Activated T-helper 1 cell treated with anti-CD3 and anti-CD28 coated beads, Interleukin-2, amount 50 U/mL, for 16 hours (primary cell): ENCODE measurements around the gene RASSF1.
"Not testable (repeated sequence)": the region's sequence is repeated elsewhere in the genome, so short reads cannot be mapped to it uniquely, and the experiment has no call there.

Experiments
- DNase-seq, 2 donors: peaks; one replicate each; pipeline ENCODE4 v3.0.0-alpha.2; 2020; ENCODE audit warnings: low read depth in 1 of 2, low spot score in 1 of 2

The RASSF1 gene

DNA sequence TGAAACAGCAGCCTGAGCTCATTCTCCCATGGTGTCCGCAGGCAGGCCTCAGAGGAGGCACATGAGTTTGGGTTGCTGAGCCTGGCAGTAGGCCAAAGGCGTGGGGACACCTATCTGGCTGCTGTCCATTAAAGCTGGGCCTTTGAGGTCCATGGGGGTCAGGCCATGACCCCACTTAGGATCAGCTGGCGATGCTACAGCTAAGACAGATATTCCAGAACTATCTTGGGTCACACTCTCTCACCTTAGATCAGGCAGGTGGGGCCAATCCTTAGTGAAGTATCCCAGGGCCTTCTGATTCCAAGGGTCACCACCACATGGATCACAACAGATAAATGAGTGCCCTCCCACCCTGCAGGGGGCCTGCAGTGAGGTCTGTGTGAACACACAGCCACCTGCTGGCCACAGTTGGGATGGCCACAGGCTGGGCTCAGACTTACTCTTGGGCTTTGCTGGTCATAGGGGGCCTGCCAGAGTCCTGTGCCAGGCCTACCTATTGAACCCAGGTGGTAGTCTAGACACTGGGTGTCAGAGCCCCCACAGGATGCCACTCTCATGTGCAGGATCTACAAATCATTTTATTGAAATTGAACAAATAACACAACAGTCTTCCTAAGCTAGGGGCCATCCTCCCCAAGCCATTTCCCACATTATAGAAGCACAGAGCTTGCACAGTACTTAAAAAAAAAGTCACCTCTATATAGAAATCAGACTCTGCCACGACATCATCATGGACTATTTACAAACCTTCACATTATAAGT lies 16.1 kb downstream of the RASSF1 start:
- peak in 1 of 2 donors; percentile 32 for DNase-seq

GRCh38 chr3:50323614-50324199 lies 16.9 kb downstream of the RASSF1 start:
- no peak for DNase-seq

- DNase-seq, result no peak
Observed at GRCh38 chr3:50323092-50323600, 17.5 kb downstream of the RASSF1 start.

GRCh38 chr3:50322386-50323091 lies 18.1 kb downstream of the RASSF1 start, which contains the start of gene HYAL2:
Gene HYAL2 (minus strand): TSS chr3:50322745. CDS start chr3:50320489, 2,256 bp downstream.
- DNase-seq, result no peak

DNA sequence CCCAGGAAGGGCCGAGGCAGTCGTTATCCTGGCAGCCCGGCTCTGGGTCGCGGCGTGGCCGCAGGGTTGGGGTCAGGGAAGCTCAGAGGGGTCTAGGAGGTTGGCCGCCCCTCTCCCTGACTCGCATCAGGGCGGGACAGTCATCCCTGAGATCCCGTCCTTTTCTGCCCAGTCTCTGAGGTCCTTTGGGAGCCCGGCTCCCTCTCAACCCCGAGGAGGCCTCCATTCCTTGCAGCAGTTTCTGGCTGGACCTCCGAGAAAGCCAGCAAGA lies 18.6 kb downstream of the RASSF1 start:
- no peak for DNase-seq

DNA sequence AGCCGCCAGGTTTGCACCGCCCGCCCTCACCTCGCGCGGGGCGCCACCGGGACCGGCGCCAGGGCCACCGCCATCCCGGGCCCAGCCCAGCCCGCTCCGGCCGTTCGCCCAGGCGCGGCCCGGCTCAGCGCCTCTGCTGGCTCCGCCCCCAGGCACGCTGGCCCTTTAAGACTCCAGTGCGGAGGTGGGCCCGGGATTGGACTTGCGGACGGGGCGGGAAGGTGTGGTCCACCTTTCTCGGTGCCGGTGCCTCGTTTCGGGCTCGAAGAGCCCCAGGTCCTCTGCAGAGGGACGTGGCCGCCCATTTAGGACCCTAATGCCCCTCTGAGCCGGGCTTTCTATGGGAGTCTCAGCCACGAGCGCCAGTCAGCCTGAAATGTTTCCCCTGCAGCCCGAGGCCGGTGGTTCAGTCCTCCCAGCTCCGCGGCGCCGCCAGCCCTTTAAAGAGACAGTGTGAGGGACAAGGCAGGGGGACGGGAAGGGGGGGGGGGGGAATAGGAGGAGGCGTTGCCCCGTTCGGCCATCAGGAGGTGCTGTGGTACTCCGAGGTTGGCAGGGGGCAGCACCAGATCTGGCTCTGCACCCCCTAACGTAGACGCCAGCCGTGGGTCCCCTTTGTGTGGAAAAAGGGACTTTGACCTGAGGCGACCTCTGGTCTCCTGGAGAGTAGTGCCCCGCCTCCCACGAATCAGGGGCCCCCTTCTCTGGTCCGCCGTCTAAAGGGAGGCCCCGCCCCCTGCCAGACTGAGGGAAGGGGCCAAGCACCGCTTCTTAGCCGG lies 19.1 kb downstream of the RASSF1 start:
- peak; percentile 59 to 71 for DNase-seq

- DNase-seq, result peak in 1 of 2 donors; percentile 47
Observed at GRCh38 chr3:50320853-50321335, 19.7 kb downstream of the RASSF1 start.

DNA sequence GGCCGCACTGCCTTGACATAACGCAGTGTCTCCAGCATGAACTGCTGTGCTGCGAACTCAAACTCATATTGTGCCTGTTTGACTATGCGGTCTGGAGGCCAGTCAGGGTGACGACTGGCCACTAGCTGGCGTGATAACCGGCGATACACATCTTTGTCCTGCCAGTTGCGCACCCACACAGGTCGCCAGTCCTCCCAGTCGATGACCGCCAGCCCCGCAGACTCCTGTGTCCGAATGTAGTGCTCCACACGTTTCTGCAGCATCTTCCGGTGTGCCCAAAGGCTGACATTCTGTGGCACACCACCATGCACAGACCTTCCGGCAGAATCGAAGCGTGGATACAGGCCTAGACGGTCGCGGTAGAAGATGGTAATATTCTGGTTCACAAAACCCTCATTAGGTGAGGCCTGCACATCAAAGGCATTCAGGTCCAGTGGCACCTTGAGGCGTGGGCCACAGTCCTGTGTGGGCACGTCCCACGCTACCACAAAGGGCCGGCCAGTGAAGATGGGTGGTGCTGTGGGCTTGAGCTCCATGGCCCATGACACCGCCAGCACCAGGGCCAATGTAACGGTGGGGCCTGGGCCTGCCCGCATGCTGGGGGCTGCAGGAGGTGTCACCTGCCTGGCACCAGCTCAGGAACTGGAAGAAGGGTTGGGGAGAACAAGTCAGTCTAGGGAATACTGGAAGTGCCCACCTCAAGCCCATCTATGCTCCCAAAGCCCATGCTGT lies 20.6 kb downstream of the RASSF1 start:
- DNase-seq, result no peak

DNA sequence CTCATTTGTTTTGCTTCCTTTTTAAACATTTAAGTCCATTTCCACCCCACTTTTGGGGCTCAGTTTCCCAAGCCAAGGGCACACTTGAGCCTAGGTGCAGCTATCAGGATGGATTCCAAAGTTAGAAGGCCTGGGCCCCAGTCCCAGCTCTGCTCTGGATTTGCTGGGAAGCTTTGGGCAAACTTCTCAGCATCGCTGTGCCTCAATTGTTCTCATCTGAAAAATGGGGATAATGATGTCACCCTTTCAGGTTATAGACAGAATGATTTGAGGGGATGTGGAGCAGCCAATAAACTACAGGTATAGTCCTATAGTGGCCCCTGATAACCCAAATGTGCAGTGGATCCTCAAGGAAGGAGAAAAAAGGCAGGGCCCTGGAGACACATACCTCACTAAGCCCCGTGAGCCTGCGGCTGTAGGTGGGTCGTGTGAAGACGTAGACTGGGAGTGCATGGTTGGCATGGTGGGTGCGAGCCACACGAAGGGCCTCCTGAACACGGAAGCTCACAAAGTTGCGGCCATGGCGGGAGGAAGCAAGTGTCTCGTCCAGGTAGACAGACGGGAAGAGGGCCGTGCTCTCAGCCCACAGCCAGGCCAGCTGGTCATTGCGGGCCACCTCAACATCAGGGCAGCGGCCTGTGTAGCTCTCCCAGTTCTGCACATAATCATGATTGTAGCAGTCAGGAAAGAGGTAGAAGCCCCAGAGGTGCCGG lies 21.3 kb downstream of the RASSF1 start:
- no peak for DNase-seq

DNA sequence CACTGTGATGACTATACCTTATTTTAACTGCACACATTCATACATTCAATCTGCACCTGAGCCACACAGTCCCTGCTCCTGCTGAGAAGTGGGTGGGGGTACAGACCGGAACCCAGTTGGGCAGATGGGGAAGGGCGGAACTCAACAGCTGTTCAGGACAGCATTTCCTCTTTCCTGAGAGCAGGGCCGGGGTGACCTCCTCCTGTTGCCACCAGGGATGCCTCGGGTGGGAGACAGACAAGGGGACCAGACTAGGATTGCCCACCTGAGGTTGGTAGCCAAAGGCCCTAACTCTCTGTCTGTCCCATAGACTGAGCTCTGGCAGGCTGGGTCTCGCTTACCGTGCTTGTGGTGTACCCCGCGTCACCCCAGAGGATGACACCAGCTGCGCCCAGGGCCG lies 22.0 kb downstream of the RASSF1 start:
- DNase-seq, result no peak

GRCh38 chr3:50318163-50318562 lies 22.5 kb downstream of the RASSF1 start:
- DNase-seq, result no peak

- DNase-seq, result no peak
Observed at GRCh38 chr3:50317300-50317699, 23.3 kb downstream of the RASSF1 start.

GRCh38 chr3:50316657-50317242 lies 23.9 kb downstream of the RASSF1 start:
- peak; percentile 57 for DNase-seq

DNA sequence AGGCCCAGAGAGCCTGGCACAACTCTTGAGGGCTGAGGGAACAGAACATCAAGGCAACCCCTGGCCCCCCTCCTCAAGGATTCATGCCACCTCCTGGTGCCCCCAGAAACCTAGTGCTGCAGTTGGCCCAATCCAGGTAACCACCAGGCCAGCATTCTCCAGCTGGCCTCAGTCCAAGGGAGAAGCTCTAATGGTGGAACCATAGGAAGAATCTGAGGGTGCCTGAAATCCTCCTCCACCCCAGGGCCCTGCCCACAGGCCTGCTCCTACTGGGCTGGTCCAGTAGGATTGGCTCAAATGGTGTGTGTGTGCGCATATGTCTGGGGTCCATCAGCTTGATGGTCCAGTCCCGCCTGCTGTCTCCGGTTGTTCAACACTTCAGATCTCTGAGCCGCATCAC lies 25.8 kb downstream of the RASSF1 start:
- DNase-seq, result no peak

DNA sequence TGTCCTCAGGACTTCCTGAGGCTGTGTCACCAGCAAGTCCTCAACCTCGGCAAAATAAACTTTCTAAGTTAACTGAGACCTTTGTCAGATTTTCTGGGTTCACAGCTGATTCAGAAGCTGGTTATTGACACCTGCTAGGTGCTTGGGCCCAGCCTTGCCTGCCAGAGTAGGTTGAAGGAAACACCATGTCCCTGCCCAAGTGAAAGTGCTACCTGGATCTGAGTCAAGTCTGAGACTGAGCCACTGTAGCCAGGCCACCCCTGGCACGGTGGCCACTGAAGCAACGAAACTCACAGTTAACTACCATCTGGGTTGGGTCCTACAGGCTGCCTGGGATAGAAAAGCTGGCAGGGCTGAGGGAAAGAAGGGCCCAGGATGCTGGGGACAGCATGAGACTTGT lies 26.3 kb downstream of the RASSF1 start:
- DNase-seq, result no peak

DNA sequence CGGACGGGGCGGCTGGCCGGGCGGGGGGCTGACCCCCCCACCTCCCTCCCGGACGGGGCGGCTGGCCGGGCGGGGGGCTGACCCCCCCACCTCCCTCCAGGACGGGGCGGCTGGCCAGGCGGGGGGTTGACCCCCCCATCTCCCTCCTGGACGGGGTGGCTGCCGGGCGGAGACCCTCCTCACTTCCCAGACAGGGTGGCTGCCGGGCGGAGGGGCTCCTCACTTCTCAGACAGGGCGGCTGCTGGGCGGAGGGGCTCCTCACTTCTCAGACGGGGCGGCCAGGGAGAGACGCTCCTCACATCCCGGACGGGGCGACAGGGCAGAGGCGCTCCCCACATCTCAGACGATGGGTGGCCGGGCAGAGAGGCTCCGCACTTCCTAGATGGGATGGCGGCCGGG lies 28.6 kb downstream of the RASSF1 start:
- DNase-seq, result not testable (repeated sequence)

DNA sequence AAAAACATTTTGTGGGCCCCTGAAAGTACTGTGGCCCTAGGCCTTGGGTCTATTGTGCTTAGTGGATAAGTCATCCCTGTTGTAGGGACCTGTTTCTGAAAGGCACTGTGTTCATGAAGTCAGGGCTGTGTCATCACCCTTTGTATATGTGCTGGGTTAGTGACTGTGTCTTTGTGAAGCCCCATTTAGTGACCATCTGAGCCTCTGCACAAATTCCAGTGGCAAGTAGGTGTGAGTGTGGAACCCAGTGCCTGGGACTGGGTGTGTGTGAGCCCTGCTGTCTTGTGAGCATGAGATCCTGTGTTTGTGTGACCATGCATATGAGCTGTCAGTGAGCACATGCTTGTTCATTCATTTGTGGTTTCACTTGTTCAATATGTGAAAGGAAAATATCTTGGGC lies 36.0 kb downstream of the RASSF1 start:
- no peak for DNase-seq

GRCh38 chr3:50303013-50303815 lies 37.4 kb downstream of the RASSF1 start, which contains the start of gene HYAL1:
Gene HYAL1 (minus strand): TSS chr3:50303574. CDS start chr3:50302956, 618 bp downstream.
- DNase-seq, result no peak
